Hippocampal formation (tissue), 2 donors: ENCODE results near the gene REXO4.

ENCODE experiments used
- DNase-seq, 2 donors: peaks; one replicate each; lab custom pipeline; 2025; lab: John Stamatoyannopoulos, UW

REXO4 gene, protein sequence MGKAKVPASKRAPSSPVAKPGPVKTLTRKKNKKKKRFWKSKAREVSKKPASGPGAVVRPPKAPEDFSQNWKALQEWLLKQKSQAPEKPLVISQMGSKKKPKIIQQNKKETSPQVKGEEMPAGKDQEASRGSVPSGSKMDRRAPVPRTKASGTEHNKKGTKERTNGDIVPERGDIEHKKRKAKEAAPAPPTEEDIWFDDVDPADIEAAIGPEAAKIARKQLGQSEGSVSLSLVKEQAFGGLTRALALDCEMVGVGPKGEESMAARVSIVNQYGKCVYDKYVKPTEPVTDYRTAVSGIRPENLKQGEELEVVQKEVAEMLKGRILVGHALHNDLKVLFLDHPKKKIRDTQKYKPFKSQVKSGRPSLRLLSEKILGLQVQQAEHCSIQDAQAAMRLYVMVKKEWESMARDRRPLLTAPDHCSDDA

DNA sequence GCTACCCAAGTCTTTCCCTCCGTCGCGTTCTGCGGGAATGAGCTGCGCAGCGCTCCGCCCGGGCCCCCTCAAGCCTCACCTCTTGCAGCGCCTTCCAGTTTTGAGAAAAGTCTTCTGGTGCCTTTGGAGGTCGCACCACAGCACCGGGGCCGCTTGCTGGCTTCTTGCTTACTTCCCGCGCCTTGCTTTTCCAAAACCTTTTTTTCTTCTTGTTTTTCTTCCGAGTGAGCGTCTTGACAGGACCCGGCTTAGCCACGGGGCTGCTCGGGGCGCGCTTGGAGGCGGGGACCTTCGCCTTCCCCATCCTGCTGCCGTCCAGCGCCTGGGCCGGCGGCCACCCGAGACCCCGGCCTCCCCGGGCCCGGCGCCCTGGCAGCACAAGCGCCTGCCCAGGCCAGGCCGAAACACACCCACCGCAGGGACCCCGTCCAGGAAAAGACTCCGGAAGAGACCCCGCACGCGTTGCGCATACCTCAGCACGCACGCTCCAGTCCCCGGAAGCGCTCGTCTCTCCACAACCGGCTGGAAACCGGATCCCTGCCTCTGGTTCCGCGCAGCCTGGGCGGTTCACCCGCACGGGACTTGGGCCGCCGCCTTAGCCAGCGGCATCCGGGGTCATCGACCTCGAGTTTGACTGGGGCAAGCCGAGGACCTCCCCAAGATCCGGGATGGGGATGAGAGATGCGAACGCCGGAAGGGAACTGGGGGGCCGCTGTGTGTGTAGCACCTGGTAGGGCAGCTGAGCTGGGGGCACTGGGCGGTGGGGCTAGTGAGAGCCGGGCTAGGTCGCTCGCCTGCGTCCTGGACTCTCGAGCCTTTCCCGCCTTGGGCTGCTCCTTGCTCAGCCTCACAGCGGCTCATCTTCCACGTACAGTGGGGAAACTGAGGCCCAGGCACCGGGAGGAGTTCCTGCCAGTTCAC lies at the start of gene REXO4:
TSS of gene REXO4 (minus strand) at position 470 of the 921 bp plus-strand sequence. CDS start at position 304, 166 bp downstream.
- peak; percentile 75 to 78 for DNase-seq

DNA sequence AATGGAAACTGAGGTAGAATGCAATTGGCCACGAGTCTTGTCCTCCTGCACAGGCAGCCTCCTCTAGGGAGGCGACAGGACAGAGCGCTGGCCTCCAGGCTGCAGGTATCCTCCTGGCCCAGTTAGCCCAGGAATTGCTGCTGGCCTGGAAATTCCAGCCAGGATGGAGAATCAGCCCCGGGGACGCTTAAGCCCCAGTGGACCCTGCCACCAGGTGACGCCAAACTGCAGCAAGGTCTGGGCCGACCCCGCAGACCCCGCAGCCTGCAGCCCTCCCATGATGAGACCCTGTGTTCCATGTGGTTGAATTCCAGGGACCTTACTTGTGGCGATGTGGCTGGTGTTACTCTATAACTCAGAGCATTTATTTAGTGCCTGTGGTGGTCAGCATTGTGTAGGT lies 49.3 kb upstream of the REXO4 start:
- no peak for DNase-seq

DNA sequence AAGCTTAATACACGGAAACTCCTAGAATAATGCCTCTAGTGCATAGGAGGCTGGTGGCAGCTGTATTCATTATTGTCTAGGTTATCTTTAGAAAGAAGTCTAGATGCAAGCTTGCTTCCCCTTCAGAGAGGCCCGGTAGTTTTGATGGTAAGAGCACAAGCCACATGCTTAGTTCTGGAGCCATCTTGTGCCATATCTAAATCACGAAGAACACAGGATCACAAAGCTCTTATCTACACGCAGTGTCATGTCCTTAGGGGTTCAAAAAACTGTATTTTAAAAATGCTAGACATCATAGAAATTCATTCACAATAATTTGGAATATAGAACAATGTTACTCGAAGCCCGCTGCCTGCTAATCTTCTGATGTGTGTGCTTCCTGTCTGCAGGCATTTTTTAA lies 48.2 kb upstream of the REXO4 start:
- no peak for DNase-seq

DNA sequence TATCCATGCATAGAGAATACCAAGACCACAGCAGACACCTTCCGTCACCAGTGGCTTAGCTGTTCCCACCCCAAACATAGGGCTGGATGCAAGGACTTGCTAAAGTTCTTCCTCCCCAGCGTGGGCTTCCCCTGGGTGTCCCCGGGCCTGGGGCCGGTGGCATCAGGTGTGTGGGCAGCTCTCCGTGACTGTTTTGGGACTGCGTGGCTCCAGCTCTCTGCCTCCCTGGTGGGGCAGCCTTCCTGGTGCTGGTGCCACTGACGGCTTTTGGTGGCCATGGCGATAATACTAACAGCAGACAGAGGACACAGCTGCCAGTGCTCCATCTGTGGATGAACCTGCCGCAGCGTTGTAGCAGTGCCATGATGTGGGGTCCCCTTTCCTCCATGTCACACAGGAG lies 46.8 kb upstream of the REXO4 start:
- no peak for DNase-seq

DNA sequence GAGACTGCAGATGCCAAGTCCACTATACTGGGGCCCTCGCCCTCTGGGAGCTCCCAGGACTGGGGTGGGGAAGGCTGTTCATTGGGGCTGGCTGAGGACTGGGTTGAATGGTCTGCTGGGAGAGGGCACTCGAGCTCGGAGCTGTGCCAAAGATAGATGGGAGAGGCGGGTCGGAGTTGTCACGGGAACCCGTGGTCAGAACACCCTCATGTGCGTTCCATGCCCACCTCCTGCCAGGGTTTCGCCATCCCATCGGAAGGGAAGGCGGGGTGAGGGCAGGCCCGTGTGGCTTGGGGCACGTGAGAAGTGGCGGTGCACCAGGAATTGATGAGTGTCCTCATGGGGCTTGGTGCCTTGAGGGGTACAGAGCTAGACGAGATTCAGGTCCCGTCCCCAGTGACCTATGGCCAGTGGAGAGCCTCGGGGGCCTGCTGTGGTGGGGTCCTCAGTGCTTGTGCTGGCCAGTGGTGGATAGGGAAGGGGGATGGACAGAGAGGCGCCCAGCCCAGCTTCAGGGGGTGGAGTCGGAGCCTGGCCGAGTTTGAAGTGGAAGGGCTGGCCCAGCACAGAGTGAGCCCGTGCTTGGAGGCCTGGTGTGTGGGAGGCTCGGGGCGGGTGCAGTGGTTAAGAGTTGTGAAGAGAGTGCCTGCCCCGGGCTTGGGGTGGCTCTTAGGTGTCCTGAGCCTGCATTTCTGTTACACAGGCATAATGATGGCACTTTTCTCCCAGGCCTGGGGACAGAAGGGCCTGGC lies 46.2 kb upstream of the REXO4 start:
- no peak for DNase-seq

GRCh38 chr9:133463234-133463863 lies 45.5 kb upstream of the REXO4 start:
- DNase-seq, result no peak

DNA sequence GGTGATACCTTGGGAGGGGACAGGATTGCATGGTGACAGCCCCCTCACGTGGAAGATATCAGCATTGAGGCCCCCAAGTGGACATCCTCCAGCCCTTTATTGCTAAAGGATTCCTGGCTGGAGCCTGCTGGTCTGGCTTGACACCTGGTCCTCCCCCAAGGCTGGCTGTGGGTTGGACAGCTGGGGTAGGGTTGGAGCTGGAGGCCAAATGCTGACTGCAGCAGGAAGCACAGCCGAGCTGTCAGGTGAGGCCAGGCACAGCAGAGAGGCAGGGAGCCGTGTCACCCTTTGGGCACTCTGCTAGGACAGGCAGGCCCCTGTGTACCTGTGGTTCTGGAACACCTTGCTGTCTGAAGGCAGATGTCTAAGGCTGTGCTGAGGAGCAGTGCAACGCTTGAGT lies 44.2 kb upstream of the REXO4 start:
- no peak for DNase-seq

DNA sequence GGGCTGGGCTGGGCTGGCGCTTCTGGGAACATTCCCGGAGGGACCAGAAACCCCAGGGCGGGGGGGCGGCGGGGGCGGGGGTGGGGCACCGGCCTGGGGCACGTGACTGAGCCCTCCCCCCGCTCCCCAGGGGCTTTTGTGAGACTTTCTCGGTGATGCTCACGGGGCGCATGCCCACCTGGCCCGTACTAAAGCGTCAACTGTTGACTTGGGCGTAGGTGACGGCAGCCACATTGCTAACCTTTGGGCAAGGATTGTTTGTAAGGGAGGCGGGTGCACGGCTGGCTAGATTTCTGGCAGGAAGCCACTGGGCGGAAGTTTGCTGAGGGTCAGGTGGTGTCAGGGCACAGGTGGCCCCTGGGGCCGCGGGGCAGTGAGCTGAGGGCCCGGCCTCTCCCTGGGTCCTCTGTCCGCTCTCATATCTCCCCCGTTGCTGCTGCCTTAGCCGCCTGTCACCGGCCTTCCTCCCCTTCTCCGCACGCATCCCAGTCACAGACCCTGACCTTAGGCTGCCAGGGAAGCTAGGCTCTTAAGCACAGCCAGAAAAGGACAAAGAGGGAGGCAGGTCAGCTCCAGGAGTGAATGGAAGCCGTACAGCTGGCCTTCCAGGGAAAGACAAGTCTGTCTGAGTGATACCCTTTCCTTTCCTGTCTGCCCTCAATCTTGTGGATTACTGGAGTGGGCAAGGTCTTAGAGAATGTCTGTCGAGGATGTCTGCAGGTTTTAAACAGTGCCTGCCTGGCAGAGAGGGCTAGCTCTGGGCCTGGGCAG lies 42.8 kb upstream of the REXO4 start:
- DNase-seq, result no peak

DNA sequence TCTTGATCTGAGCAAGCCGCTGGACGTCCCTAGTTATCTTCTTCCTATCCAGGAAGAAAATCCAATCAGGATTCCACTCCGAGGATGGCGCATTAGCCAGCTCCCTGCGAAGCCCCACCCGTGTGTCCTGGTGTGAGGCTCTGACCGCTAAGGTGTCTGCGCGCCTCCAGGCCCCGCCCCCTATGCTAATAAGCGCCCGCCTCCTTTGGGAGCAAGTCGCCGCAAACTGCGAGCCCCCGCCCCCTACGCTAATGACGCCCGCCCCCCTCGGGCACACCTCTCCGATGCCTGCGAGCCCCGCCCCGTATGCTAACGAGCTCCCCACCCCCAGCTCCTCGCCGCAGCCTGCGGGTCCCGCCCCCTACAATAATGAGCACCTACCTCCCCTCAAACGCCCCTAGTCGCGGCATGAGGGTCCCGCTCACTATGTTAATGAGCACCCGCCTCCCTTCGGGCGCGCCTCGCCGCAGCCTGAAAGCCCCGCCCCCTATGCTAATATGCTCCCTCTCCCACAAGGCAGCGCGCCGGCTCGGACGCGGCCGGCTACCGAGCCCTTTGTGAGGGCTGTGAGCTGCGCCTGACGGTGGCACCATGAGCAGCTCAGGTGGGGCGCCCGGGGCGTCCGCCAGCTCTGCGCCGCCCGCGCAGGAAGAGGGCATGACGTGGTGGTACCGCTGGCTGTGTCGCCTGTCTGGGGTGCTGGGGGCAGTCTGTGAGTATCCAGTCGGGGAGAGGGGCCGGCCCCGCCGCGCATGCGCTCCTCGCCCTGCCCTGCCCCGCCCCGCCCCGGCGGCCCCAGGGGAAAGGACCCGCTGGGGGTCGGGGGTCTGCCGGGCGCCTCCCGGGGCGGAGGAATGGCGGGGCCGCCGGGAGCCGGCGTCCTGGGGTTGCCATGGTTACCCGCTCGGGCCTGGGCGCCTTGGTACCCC lies 41.9 kb upstream of the REXO4 start, which contains the start of gene CACFD1:
TSS of gene CACFD1 (plus strand) at position 503 of the 929 bp plus-strand sequence. CDS start at position 592, 89 bp downstream.
- peak; percentile 96 to 97 for DNase-seq

DNA sequence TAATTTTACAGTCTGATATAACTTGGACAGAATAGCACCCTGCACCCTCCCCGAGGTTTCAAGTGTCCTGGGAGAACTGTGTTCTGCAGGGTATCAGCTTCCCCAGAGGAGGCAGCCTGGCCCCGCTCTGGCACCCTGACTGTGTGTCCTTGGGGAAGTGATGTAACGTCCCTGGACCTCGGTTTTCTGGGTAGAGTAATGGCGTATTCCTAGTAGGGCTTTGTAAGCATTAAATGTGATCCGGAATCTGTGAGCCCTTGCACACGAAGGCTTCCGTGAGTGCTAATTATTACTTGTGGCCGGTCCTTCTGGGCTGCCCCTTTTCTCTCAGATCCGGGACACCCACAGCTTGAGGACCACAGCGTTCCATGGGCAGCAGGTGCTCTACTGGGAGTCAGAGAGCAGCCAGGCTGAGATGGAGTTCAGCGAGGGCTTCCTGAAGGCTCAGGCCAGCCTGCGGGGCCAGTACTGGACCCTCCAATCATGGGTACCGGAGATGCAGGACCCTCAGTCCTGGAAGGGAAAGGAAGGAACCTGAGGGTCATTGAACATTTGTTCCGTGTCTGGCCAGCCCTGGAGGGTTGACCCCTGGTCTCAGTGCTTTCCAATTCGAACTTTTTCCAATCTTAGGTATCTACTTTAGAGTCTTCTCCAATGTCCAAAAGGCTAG lies 41.0 kb upstream of the REXO4 start:
- DNase-seq, result no peak

DNA sequence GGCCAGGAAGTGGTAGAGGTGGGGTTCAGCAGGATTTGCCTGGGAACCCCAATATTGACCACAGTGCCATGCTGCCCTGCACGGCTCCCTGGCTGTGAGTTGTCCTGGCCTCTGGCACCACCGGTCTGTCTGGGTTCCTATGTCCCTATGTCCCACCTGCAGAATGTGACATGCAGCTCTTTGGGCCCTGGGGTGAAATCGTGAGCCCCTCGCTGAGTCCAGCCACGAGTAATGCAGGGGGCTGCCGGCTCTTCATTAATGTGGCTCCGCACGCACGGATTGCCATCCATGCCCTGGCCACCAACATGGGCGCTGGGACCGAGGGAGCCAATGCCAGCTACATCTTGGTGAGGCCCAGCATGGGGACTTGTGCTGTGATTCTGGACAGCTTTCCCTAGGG lies 39.9 kb upstream of the REXO4 start:
- no peak for DNase-seq

DNA sequence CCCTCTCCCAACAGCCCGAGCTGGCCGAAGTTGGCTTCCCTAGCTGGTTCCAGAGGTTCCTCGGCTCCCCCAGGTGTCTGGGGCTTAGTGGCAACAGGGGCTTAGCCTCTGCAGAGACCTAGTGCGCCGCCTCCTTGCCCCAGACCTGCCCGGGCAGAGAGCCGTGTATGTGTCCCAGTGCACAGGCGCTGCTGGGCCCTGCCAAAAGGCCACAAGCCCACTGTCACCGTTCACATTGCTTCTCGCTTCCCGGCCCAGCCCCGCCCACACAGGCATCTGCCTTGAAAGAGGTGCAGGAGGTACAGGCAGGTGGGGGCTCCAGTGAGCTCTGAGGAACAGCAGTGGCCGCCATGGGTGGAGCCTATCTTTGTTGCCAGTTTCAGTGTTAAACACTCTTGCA lies 39.4 kb upstream of the REXO4 start:
- no peak for DNase-seq

DNA sequence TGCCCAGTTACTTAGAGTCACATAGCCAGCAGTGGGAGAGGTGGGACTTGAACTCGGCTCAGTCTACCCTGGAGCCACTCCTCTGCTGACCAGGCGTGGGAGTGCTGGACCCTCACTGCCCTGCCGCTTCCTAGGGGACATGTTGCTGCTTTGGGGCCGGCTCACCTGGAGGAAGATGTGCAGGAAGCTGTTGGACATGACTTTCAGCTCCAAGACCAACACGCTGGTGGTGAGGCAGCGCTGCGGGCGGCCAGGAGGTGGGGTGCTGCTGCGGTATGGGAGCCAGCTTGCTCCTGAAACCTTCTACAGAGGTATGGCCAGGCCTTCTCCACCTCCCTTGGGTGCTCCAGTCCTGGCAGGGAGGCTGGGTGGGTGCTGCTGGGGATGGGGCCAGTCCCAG lies 38.6 kb upstream of the REXO4 start:
- DNase-seq, result no peak

- DNase-seq, result no peak
Observed at GRCh38 chr9:133455936-133456335, 38.1 kb upstream of the REXO4 start.

DNA sequence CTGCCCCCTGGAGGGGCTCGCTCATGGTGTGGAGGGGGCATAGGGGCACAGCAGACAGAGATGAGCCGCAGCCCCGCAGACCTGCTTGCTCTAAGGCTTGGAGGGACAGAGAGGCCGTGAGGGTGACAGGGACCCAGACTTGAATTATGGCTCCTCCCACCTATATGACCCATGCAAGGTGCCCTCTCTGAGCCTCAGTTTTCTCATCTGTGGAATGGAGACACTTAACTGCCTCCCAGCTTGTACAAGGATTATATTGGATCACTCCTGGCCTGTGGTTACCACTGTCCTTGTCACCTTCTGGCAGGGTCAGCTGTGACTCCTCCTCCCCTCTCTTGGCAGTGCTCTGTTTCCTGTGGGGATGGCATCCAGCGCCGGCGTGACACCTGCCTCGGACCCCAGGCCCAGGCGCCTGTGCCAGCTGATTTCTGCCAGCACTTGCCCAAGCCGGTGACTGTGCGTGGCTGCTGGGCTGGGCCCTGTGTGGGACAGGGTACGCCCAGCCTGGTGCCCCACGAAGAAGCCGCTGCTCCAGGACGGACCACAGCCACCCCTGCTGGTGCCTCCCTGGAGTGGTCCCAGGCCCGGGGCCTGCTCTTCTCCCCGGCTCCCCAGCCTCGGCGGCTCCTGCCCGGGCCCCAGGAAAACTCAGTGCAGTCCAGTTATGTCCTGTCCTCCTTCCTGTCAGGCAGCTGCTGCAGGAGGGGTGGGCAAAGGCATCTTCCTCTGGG lies 37.3 kb upstream of the REXO4 start:
- DNase-seq, result no peak

DNA sequence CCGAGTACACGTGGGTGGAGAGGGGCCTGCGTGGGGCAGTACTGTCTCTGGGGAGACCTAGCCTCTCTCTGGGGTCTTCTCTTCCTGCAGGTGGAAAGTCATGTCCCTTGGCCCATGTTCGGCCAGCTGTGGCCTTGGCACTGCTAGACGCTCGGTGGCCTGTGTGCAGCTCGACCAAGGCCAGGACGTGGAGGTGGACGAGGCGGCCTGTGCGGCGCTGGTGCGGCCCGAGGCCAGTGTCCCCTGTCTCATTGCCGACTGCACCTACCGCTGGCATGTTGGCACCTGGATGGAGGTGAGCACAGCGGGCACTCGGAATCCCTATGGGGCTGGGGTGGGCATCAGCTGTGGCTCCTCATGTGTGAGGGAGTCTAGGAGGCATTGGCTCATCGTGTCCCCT lies 36.5 kb upstream of the REXO4 start:
- no peak for DNase-seq

- no peak for DNase-seq
Observed at GRCh38 chr9:133453651-133454050, 35.8 kb upstream of the REXO4 start.

- DNase-seq, result no peak
Observed at GRCh38 chr9:133452562-133452961, 34.8 kb upstream of the REXO4 start.
